ENCODE data around the gene ROBO3. TPM values are rescaled to one million over a fixed set of nuclear protein-coding genes. Genes with fewer than 3 reads are reported as not detected.

The ROBO3 gene
- total RNA-seq, 1 experiment from 2014 or later = 6.6 TPM

- Histone ChIP-seq H3K79me2 (ENCODE audit: low read length) (no peaks in the 10 kb centered on the region), H3K9me3 (ENCODE audit: low read length) (no peaks in the 10 kb centered on the region), H3K27me3 (ENCODE audit: low read length) (no peaks in the 10 kb centered on the region), H3K4me3 (ENCODE audit: low read length) (no peak overlapping the region), H3K9me2 (replicated peaks; ENCODE audit: insufficient read depth, low read length) (no peaks in the 10 kb centered on the region), H3K27ac (ENCODE audit: low read length) (no peak overlapping the region), H2AFZ (ENCODE audit: low read length) (no peak overlapping the region), H4K20me1 (ENCODE audit: insufficient read depth, low read depth, low read length) (no peaks in the 10 kb centered on the region), H3K4me2 (ENCODE audit: low read depth, low read length, poor library complexity, severe bottlenecking) (no peak overlapping the region), H3K36me3 (ENCODE audit: insufficient read depth, low read length) (no peaks in the 10 kb centered on the region), H3K4me1 (ENCODE audit: low read length) (no peaks in the 10 kb centered on the region; the same call in 1 of the 2 replicates), H3K9ac (ENCODE audit: low read length) (no peak overlapping the region)
- no peak for DNase-seq
Observed at GRCh38 chr11:124869331-124869730, 4.1 kb downstream of the ROBO3 start.

- Histone ChIP-seq H3K4me1 (ENCODE audit: low read length) (no peaks in the 10 kb centered on the region; the same call in 1 of the 2 replicates), H3K27ac (ENCODE audit: low read length) (no peak overlapping the region), H2AFZ (ENCODE audit: low read length) (no peak overlapping the region), H3K9ac (ENCODE audit: low read length) (no peak overlapping the region), H3K79me2 (ENCODE audit: low read length) (no peaks in the 10 kb centered on the region), H3K4me2 (ENCODE audit: low read depth, low read length, poor library complexity, severe bottlenecking) (no peak overlapping the region), H3K9me2 (replicated peaks; ENCODE audit: insufficient read depth, low read length) (no peaks in the 10 kb centered on the region), H3K27me3 (ENCODE audit: low read length) (no peaks in the 10 kb centered on the region), H3K9me3 (ENCODE audit: low read length) (no peaks in the 10 kb centered on the region), H3K4me3 (ENCODE audit: low read length) (no peak overlapping the region), H4K20me1 (ENCODE audit: insufficient read depth, low read depth, low read length) (no peaks in the 10 kb centered on the region), H3K36me3 (ENCODE audit: insufficient read depth, low read length) (no peaks in the 10 kb centered on the region)
- no peak for DNase-seq
Observed at GRCh38 chr11:124869856-124870387, 4.7 kb downstream of the ROBO3 start.

GRCh38 chr11:124870430-124870829, 5.2 kb downstream of the ROBO3 start:
- Histone ChIP-seq H3K4me3 (ENCODE audit: low read length) (no peak overlapping the region), H2AFZ (ENCODE audit: low read length) (no peak overlapping the region), H4K20me1 (ENCODE audit: insufficient read depth, low read depth, low read length) (no peaks in the 10 kb centered on the region), H3K79me2 (ENCODE audit: low read length) (no peaks in the 10 kb centered on the region), H3K9me2 (replicated peaks; ENCODE audit: insufficient read depth, low read length) (no peaks in the 10 kb centered on the region), H3K9me3 (ENCODE audit: low read length) (no peaks in the 10 kb centered on the region), H3K4me2 (ENCODE audit: low read depth, low read length, poor library complexity, severe bottlenecking) (no peak overlapping the region), H3K27ac (ENCODE audit: low read length) (no peak overlapping the region), H3K27me3 (ENCODE audit: low read length) (no peaks in the 10 kb centered on the region), H3K9ac (ENCODE audit: low read length) (no peak overlapping the region), H3K36me3 (ENCODE audit: insufficient read depth, low read length) (no peaks in the 10 kb centered on the region), H3K4me1 (ENCODE audit: low read length) (no peaks in the 10 kb centered on the region; the same call in 1 of the 2 replicates)
- DNase-seq = no peak

GRCh38 chr11:124872280-124872679, 7.0 kb downstream of the ROBO3 start:
- no peak overlapping the region for H3K4me2 ChIP-seq (ENCODE audit: low read depth, low read length, poor library complexity, severe bottlenecking)
- no peaks in the 10 kb centered on the region for H3K9me2 ChIP-seq (replicated peaks; ENCODE audit: insufficient read depth, low read length)
- no peaks in the 10 kb centered on the region for H3K79me2 ChIP-seq (ENCODE audit: low read length)
- H3K36me3 ChIP-seq (ENCODE audit: insufficient read depth, low read length) = no peaks in the 10 kb centered on the region
- H3K4me3 ChIP-seq (ENCODE audit: low read length) = no peak overlapping the region
- peaks cover 5% of the 10 kb centered on the region for H3K4me1 ChIP-seq (ENCODE audit: low read length)
- no peaks in the 10 kb centered on the region for H4K20me1 ChIP-seq (ENCODE audit: insufficient read depth, low read depth, low read length)
- no peak overlapping the region for H3K9ac ChIP-seq (ENCODE audit: low read length)
- no peaks in the 10 kb centered on the region for H3K27me3 ChIP-seq (ENCODE audit: low read length)
- H2AFZ ChIP-seq (ENCODE audit: low read length) = peak overlapping the region; percentile 71; the same call in 1 of the 2 replicates
- DNase-seq = no peak
- H3K27ac ChIP-seq (ENCODE audit: low read length) = no peak overlapping the region
- no peaks in the 10 kb centered on the region for H3K9me3 ChIP-seq (ENCODE audit: low read length)

- H3K9me2 ChIP-seq (replicated peaks; ENCODE audit: insufficient read depth, low read length) = no peaks in the 10 kb centered on the region
- peak; percentile 68 for DNase-seq
- no peaks in the 10 kb centered on the region for H3K79me2 ChIP-seq (ENCODE audit: low read length)
- H3K27me3 ChIP-seq (ENCODE audit: low read length) = no peaks in the 10 kb centered on the region
- no peak overlapping the region for H3K27ac ChIP-seq (ENCODE audit: low read length)
- H3K9me3 ChIP-seq (ENCODE audit: low read length) = no peaks in the 10 kb centered on the region
- H3K9ac ChIP-seq (ENCODE audit: low read length) = no peak overlapping the region
- no peaks in the 10 kb centered on the region for H4K20me1 ChIP-seq (ENCODE audit: insufficient read depth, low read depth, low read length)
- peak overlapping the region; percentile 34; the same call in 1 of the 2 replicates for H3K4me3 ChIP-seq (ENCODE audit: low read length)
- peak overlapping the region; percentile 38 for H3K4me2 ChIP-seq (ENCODE audit: low read depth, low read length, poor library complexity, severe bottlenecking)
- no peaks in the 10 kb centered on the region for H3K36me3 ChIP-seq (ENCODE audit: insufficient read depth, low read length)
- H3K4me1 ChIP-seq (ENCODE audit: low read length) = peaks cover 5% of the 10 kb centered on the region
- peak overlapping the region; percentile 71; the same call in 1 of the 2 replicates for H2AFZ ChIP-seq (ENCODE audit: low read length)
Observed at GRCh38 chr11:124872741-124873140, 7.5 kb downstream of the ROBO3 start.

- Histone ChIP-seq H3K4me1 (ENCODE audit: low read length) (peaks cover 5% of the 10 kb centered on the region), H3K9ac (ENCODE audit: low read length) (no peak overlapping the region)
- DNase-seq = no peak
Observed at GRCh38 chr11:124873951-124874350, 8.7 kb downstream of the ROBO3 start.

GRCh38 chr11:124874571-124875255, 9.5 kb downstream of the ROBO3 start:
- DNase-seq = no peak
- H3K4me3 ChIP-seq (ENCODE audit: low read length) = no peak overlapping the region
- H3K36me3 ChIP-seq (ENCODE audit: insufficient read depth, low read length) = no peaks in the 10 kb centered on the region
- no peaks in the 10 kb centered on the region for H4K20me1 ChIP-seq (ENCODE audit: insufficient read depth, low read depth, low read length)
- H3K9ac ChIP-seq (ENCODE audit: low read length) = no peak overlapping the region
- peaks cover 5% of the 10 kb centered on the region for H3K4me1 ChIP-seq (ENCODE audit: low read length)
- no peak overlapping the region for H2AFZ ChIP-seq (ENCODE audit: low read length)
- H3K79me2 ChIP-seq (ENCODE audit: low read length) = no peaks in the 10 kb centered on the region
- no peaks in the 10 kb centered on the region for H3K27me3 ChIP-seq (ENCODE audit: low read length)
- no peaks in the 10 kb centered on the region for H3K9me2 ChIP-seq (replicated peaks; ENCODE audit: insufficient read depth, low read length)
- no peak overlapping the region for H3K4me2 ChIP-seq (ENCODE audit: low read depth, low read length, poor library complexity, severe bottlenecking)
- H3K27ac ChIP-seq (ENCODE audit: low read length) = no peak overlapping the region
- no peaks in the 10 kb centered on the region for H3K9me3 ChIP-seq (ENCODE audit: low read length)

More at GRCh38 chr11:124873951-124874350, 8.7 kb downstream of the ROBO3 start:
- Histone ChIP-seq H4K20me1 (ENCODE audit: insufficient read depth, low read depth, low read length) (no peaks in the 10 kb centered on the region), H3K79me2 (ENCODE audit: low read length) (no peaks in the 10 kb centered on the region), H3K27me3 (ENCODE audit: low read length) (no peaks in the 10 kb centered on the region), H3K9me3 (ENCODE audit: low read length) (no peaks in the 10 kb centered on the region), H3K9me2 (replicated peaks; ENCODE audit: insufficient read depth, low read length) (no peaks in the 10 kb centered on the region), H3K4me2 (ENCODE audit: low read depth, low read length, poor library complexity, severe bottlenecking) (no peak overlapping the region), H3K4me3 (ENCODE audit: low read length) (no peak overlapping the region), H3K27ac (ENCODE audit: low read length) (no peak overlapping the region), H2AFZ (ENCODE audit: low read length) (no peak overlapping the region), H3K36me3 (ENCODE audit: insufficient read depth, low read length) (no peaks in the 10 kb centered on the region)

- DNase-seq = no peak
- H3K9ac ChIP-seq (ENCODE audit: low read length) = no peak overlapping the region
- no peak overlapping the region for H2AFZ ChIP-seq (ENCODE audit: low read length)
- no peaks in the 10 kb centered on the region for H4K20me1 ChIP-seq (ENCODE audit: insufficient read depth, low read depth, low read length)
- no peaks in the 10 kb centered on the region for H3K36me3 ChIP-seq (ENCODE audit: insufficient read depth, low read length)
- H3K4me2 ChIP-seq (ENCODE audit: low read depth, low read length, poor library complexity, severe bottlenecking) = no peak overlapping the region
- no peak overlapping the region for H3K27ac ChIP-seq (ENCODE audit: low read length)
- H3K9me2 ChIP-seq (replicated peaks; ENCODE audit: insufficient read depth, low read length) = no peaks in the 10 kb centered on the region
- H3K4me3 ChIP-seq (ENCODE audit: low read length) = no peak overlapping the region
- H3K9me3 ChIP-seq (ENCODE audit: low read length) = no peaks in the 10 kb centered on the region
- H3K4me1 ChIP-seq (ENCODE audit: low read length) = peaks cover 5% of the 10 kb centered on the region
- no peaks in the 10 kb centered on the region for H3K79me2 ChIP-seq (ENCODE audit: low read length)
- H3K27me3 ChIP-seq (ENCODE audit: low read length) = no peaks in the 10 kb centered on the region
Observed at GRCh38 chr11:124875401-124875800, 10.2 kb downstream of the ROBO3 start.
